K562 (cell line): ENCODE data around the gene CRELD2. TPM values are rescaled to one million over a fixed set of nuclear protein-coding genes. Genes with fewer than 3 reads are reported as not detected.
A peak's percentile ranks its signal among the peaks of the same experiment; 100 is the strongest.

Experiments used
- ATAC-seq: fragments of 200-7000 bp; cut with Tn5 transposase; 3 replicates; pipeline ENCODE4 v1.9.1; 2020; ENCODE audit warnings: moderate library complexity
- BruUV-seq: library from RNA; stranded (reverse); fragments of 400-500 nt; replicated peaks from 2 replicates; lab custom pipeline; 2021; lab: Mats Ljungman, UMichigan
- CTCF ChIA-PET: fragments of 300-600 bp; formaldehyde crosslinking; extraction: SDS; loops from one replicate; lab custom pipeline; 2021; ENCODE audit warnings: low intra/inter-chr PET ratio; lab: Yijun Ruan, JAX
- POLR2A ChIA-PET: fragments of 300-600, 350-650 bp; sonication (Branson Sonifier 250); formaldehyde crosslinking; extraction: SDS; loops from one replicate; lab custom pipeline; 2021; ENCODE audit warnings: antibody characterized with exemption, inconsistent platforms; lab: Yijun Ruan, JAX
- DNase-seq, 4 experiments: peaks; one replicate each; pipeline versions ENCODE4 v3.0.0 to v3.0.0-alpha.2; 2011 to 2018; ENCODE audit warnings: low spot score in 3 of 4, mixed read lengths in 3 of 4; ENCODE audit errors: extremely low read depth in 1 of 4
- FAIRE-seq: peaks from 2 replicates; lab custom pipeline; 2011; peaks lifted over from hg19 to GRCh38; lab: Jason Lieb, UNC
- H2AFZ ChIP-seq: 2 replicates; pipeline ENCODE4 v1.6.0; 2011; ENCODE audit warnings: low read depth, low read length, control low read depth, inconsistent platforms
- H3K27ac ChIP-seq: fragments of 200-600 bp; 3 replicates; pipeline ENCODE4 v1.8.0; 2011; ENCODE audit warnings: low read depth, mild to moderate bottlenecking, control low read depth, inconsistent platforms, low read length, moderate library complexity, mixed read lengths; ENCODE audit errors: extremely low read depth
- H3K27me3 ChIP-seq, 2 experiments: fragments of 300-600 bp in 1 of 2; 2 replicates in 1 of 2; 3 replicates in 1 of 2; pipeline versions ENCODE4 v1.6.0 to v1.8.0; 2011; ENCODE audit warnings: inconsistent platforms in 2 of 2, low read length in 2 of 2, mild to moderate bottlenecking in 1 of 2, mixed read lengths in 1 of 2, moderate library complexity in 1 of 2; ENCODE audit not compliant: control insufficient read depth in 2 of 2, insufficient read depth in 2 of 2
- H3K36me3 ChIP-seq: fragments of 300-600 bp; 3 replicates; pipeline ENCODE4 v1.8.0; 2011; ENCODE audit warnings: mild to moderate bottlenecking, low read length, inconsistent platforms; ENCODE audit not compliant: control insufficient read depth, insufficient read depth
- H3K4me1 ChIP-seq, 2 experiments: fragments of 200-600 bp in 1 of 2; replicated peaks in 1 of 2; 2 replicates in 1 of 2; 3 replicates in 1 of 2; pipeline versions ENCODE4 v1.5.1 to v1.8.0; 2011; ENCODE audit warnings: inconsistent platforms in 2 of 2, low read length in 2 of 2, mild to moderate bottlenecking in 1 of 2, mixed read lengths in 1 of 2, moderate library complexity in 1 of 2; ENCODE audit not compliant: control insufficient read depth in 2 of 2, insufficient read depth in 2 of 2
- H3K4me2 ChIP-seq: 2 replicates; pipeline ENCODE4 v1.6.1; 2011; ENCODE audit warnings: low read length, control low read depth, inconsistent platforms, mixed read lengths; ENCODE audit not compliant: insufficient read depth
- H3K4me3 ChIP-seq: fragments of 200-600 bp; sonication (generic), shearing (Covaris generic); 2 replicates; pipeline ENCODE4 v1.5.1; 2016; ENCODE audit warnings: control low read depth, inconsistent platforms
- H3K79me2 ChIP-seq: fragments of 200-600 bp; 3 replicates; pipeline ENCODE4 v1.8.0; 2011; ENCODE audit warnings: low read length, inconsistent platforms; ENCODE audit not compliant: control insufficient read depth, insufficient read depth
- H3K9ac ChIP-seq, 2 experiments: 2 replicates each; pipeline versions ENCODE4 v1.6.0 to v1.6.1; 2011; ENCODE audit warnings: low read depth in 2 of 2, low read length in 2 of 2, control low read depth in 1 of 2, inconsistent platforms in 1 of 2, mild to moderate bottlenecking in 1 of 2, mixed read lengths in 1 of 2; ENCODE audit not compliant: insufficient read depth in 1 of 2
- H3K9me1 ChIP-seq: one replicate; pipeline ENCODE4 v1.6.0; 2011; ENCODE audit warnings: inconsistent platforms, mild to moderate bottlenecking, low read length, moderate library complexity; ENCODE audit not compliant: control insufficient read depth, insufficient read depth
- H3K9me3 ChIP-seq: replicated peaks from 2 replicates; pipeline ENCODE4 v1.5.1; 2011; ENCODE audit warnings: low read depth, low read length, inconsistent platforms; ENCODE audit not compliant: control insufficient read depth, insufficient read depth
- H4K20me1 ChIP-seq: replicated peaks from 2 replicates; pipeline ENCODE4 v1.6.1; 2011; ENCODE audit warnings: low read length, inconsistent platforms, mixed read lengths; ENCODE audit not compliant: control insufficient read depth, insufficient read depth
- MCM5 ChIP-seq: fragments of 450-650 bp; IDR thresholded peaks from 2 replicates; pipeline ENCODE4 v1.6.1; 2016; ENCODE audit warnings: low read depth
- PHF8 ChIP-seq: fragments of 200-600 bp; sonication (generic); IDR thresholded peaks from 2 replicates; pipeline ENCODE4 v1.6.1; 2012; ENCODE audit warnings: mixed run types, mild to moderate bottlenecking, inconsistent platforms, low read length, moderate library complexity, borderline replicate concordance
- RBM25 ChIP-seq: fragments of 200-400 bp; formaldehyde crosslinking; IDR thresholded peaks from 2 replicates; pipeline ENCODE4 v1.6.1; 2018; ENCODE audit warnings: low read length, low read depth, moderate library complexity; ENCODE audit not compliant: severe bottlenecking
- TRIM24 ChIP-seq, 2 experiments: fragments of 450-650 bp; IDR thresholded peaks; 2 replicates each; pipeline ENCODE4 v1.6.1; 2016
- WGBS: fragments of 100-300 bp; shearing (Covaris generic); methylation state at CpG from one replicate; pipeline ENCODE4 v1.1.6; 2016; ENCODE audit warnings: low coverage, mixed read lengths; ENCODE audit not compliant: insufficient coverage; ENCODE audit errors: missing lambda C conversion rate; 5-methylcytosine and 5-hydroxymethylcytosine counted together
- in situ Hi-C: fragments of 300-500 bp; cut with MboI; formaldehyde crosslinking; loops from 4 replicates; pipeline ENCODE4 v1.15.0; 2018; ENCODE audit warnings: inconsistent platforms, mixed read lengths
- intact Hi-C: fragments of 100-400 bp; cut with micrococcal nuclease; formaldehyde crosslinking; loops from 2 replicates; pipeline ENCODE4 v1.14.2; 2022
- polyA plus RNA-seq, 8 experiments: library from polyadenylated mRNA; depleted of rRNA in 4 of 8; stranded (reverse) in 5 of 8; unstranded in 3 of 8; fragments of >200 nt; fragmentation: Nextera tagmentation in 2 of 8; fragmentation: Illumina TruSeq in 1 of 8; extraction: Ambion mirVana in 2 of 8; extraction: Trizol in 1 of 8; gene quantifications; 2 replicates each; pipeline versions ENCODE4 v1.2.1 to v1.2.3, GENCODE V29; 2011 to 2014; ENCODE audit warnings: inconsistent platforms in 1 of 8, missing spikeins in 1 of 8
- total RNA-seq, 7 experiments: library from RNA; depleted of rRNA in 6 of 7; stranded (reverse); fragments of >200 nt in 6 of 7; fragmentation: Illumina TruSeq in 2 of 7; extraction: Trizol in 2 of 7; gene quantifications; 2 replicates each; pipeline versions ENCODE4 v1.2.1 to v1.2.3, GENCODE V29; 2011 to 2021; ENCODE audit warnings: low replicate concordance in 1 of 7

The CRELD2 gene
- total and polyA plus RNA-seq, 9 of the 15 experiments (the other 6 are each of a cell fraction or from before 2014, with no cell fraction given): 0.96 to 25.3 (median 8.8) TPM

DNA sequence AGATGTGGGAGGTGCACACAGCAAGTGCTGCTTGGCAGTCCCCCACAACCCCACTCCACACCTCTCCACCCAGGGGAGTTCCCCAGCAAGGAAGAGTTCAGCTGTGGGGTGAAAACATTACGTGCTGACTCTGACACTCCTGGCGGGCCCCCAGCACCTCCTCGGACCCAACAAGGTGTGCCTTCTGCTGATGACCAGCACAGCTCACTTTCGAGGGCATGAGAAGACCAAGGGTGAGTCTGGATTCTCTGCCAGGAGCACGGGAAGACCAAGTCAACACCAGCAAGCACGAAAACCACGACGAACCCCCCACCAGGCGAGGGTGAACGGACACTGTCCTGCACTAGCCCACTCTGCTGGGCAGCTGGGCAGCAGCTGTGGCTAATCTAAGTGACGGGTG, 1.6 kb upstream of the CRELD2 start:
- no peak for ATAC-seq
- Histone ChIP-seq H3K9ac (peak overlapping the region; percentile 83 to 87; a peak in 3 of 4 replicates), H2AFZ (no peak overlapping the region), H3K9me1 (no peaks in the 10 kb centered on the region), H3K4me2 (peak overlapping the region; percentile 84), H3K36me3 (peaks cover 18% of the 10 kb centered on the region; the same call in 2 of the 3 replicates), H3K9me3 (no peaks in the 10 kb centered on the region), H3K4me1 (peaks cover 6 to 32% of the 10 kb centered on the region in 2 experiments; a peak in 4 of 5 replicates), H3K4me3 (no peak overlapping the region), H3K79me2 (peaks cover 14% of the 10 kb centered on the region), H4K20me1 (0 out of 2 replicates have a peak, but pooled peaks cover 3% of the 10 kb centered on the region)
- CTCF ChIA-PET: no interaction called here
- intact Hi-C loops: loop anchor here (5.0 kb wide), 1 partner anchor 150 kb away; no protein-coding TSS in a partner anchor
- DNase-seq: no peak
- POLR2A ChIA-PET: interaction anchor here (1.1 kb wide), 1 partner anchor 740 kb away, joined by 3 read pairs; no protein-coding TSS in a partner anchor
- WGBS: 56% methylated on average over 6 of the region's 11 CpGs
- BruUV-seq: TSS peak; percentile 47
- TF ChIP-seq RBM25 (no peak), PHF8 (no peak), MCM5 (no peak), TRIM24 (IDR thresholded peaks at IDR 0.05) (no peak)
- TF ChIP-seq, all 486 proteins: peak for 0
- Histone ChIP-seq H3K27ac (no peak overlapping the region), H3K27me3 (no peaks in the 10 kb centered on the region)
- in situ Hi-C loops: loop anchor here (10.0 kb wide), 1 partner anchor 92 kb away; the partner anchor contains the start of gene BRD1
- FAIRE-seq: no peak
